Renal cortex interstitium (tissue), 11 donors: ENCODE results near the gene C22orf39. TPM values are rescaled to one million over a fixed set of nuclear protein-coding genes. Genes with fewer than 3 reads are reported as not detected.

ENCODE experiments used
- DNase-seq, 11 donors: peaks; one replicate each; pipeline ENCODE4 v3.0.0-alpha.2; 2013; ENCODE audit warnings: low read depth in 9 of 11, low spot score in 4 of 11; ENCODE audit errors: extremely low read depth in 1 of 11
- polyA plus RNA-seq, 3 donors: library from polyadenylated mRNA; unstranded; fragments of 120-200 nt; gene quantifications; one replicate each; pipeline ENCODE4 v1.2.1, GENCODE V29; 2013; ENCODE audit not compliant: insufficient read length in 3 of 3

C22orf39 gene
- polyA plus RNA-seq, 3 donors = 39.8 to 45.9 (median 41.2) TPM

DNA sequence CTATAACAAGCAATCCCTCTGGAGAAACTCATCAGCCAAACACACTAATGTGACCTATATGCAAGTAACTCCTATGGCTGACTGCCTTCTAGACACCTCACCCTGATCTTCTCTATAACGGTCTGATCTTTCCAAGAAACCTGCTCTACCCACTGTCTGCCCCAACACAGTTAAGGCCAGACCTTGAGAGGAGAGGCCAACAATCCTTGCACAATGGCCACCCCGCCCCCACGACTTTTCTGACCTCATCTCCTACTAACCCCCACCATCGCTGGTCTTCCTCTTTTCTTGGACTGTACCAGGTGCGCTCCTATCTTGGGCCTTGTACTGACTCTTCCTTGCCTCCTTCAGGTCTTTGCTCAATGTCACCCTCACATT, 28.4 kb downstream of the C22orf39 start:
- no peak for DNase-seq

GRCh38 chr22:19412923-19413322, 34.6 kb downstream of the C22orf39 start:
- no peak for DNase-seq

- DNase-seq = no peak
Measured at GRCh38 chr22:19412478-19412877, 35.0 kb downstream of the C22orf39 start.

DNA sequence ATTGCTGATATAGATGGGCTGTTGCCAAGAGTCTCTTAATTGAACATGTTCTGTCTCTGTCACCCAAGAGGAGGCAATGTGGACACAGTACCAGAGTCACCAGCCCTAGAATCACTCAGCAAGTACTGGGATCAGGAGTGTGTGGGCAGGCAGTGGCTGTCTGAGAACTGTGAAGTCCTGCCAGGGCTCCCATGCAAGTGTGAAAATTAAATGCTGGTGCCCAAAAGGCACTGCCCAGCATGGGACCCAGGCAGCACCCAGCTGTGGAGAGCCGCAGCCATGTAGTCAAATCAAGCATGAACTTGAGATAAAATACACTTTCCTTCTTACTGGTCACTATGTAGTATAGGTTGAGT, 35.8 kb downstream of the C22orf39 start:
- no peak for DNase-seq

DNA sequence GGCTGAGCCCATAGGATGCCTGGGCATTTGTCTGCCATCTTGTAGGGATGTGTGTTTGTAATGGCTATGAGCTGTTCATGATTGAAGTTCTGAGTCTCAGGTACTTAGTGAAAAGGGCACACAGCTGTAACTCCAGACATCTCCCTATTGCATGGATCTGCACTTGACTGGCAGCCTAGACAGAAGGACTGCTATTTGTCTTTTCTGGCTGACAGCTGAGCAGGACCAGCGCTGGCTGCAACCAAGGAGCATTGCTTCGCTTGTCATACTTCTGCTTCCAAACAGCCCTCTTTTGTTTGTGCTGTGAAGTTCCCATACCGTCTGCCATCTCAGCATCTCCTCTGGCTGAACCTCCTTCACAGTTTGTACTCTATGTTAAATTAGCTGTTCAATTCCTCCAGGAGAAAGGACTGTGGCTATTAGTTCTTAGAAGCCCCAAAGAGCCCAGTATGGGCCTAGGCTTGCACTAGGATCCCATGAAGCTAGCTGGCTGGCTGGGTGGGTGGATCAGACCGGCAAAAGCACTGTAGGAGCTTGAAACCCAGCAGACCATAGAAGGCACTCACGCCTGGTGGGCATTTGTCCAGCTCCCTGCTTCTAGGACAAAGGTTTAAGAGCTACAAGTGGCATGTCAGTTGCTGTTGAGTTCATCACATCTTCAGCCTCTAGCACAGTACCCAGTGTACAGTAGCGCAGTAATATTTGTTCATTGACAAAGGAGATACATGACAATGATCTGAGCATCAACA, 36.4 kb downstream of the C22orf39 start:
- no peak for DNase-seq

DNA sequence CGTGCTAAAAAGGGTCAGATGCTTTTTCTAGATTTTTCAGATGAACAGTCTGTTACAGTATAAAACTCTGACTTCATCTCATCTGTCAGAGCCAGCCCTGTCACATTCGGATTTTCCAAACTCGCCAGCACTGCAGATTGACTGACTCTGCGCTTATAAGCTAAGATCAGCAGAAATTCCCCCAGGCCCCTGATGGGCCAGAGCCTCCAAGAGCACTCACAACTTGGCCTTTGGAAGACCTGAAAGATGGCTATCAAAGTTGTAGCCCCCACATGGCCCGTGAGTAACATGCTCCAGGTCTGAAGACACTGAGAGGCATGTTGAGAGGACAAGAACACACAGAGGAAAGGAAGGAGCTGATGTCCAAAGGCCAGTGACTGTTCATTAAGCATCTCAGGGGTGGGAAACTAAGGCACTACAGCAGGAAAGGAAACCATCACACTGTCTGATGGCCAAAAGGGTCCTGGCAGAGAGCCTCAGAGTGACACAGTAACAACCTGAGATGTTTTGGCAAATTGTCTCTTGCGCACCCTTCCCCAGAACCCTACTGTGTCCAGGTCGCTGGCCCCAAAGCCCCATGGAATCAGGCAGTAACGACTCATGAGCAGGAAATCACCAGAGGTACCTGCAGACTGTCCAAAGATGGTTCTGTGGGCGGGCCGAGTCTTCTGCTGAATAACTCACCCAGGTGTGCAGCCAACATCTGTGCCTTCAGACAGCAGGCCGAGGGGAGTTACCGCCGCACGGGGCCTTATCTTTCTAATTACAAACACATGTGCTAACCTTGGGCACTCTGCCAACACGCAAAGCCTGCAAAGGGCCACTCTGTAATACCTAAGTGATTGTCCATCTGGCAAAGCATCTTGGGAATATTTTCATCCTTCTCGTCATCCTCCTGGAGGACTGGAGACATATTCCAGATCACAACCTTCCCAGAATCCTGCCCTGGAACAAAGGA, 39.6 kb downstream of the C22orf39 start:
- DNase-seq = no peak

GRCh38 chr22:19406846-19407245, 40.7 kb downstream of the C22orf39 start:
- DNase-seq = no peak

DNA sequence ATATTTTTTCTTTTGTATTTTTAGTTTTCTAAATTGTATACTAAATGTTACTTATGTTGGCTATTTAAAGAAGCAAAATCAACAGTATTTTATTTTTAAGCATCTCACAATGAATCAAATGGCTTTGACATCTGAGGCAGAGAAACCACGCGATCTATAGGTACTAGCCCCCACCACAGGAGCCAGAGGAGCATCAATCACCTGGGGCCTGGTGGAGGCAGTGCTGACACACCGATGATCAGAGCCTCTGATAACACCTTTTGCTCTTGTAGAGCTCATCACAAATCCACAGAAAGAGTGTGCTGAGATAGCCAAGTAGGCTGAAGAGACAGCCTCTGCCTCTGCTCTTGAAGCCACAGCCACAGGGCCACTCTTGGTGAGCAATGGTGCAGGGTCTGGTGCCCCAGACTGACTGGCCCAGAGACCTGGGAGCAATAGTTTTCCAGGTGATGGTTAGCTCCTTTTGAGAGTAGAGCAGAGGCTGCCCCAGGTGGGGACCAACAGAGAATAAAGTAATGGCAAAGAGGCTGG, 41.2 kb downstream of the C22orf39 start:
- no peak for DNase-seq

DNA sequence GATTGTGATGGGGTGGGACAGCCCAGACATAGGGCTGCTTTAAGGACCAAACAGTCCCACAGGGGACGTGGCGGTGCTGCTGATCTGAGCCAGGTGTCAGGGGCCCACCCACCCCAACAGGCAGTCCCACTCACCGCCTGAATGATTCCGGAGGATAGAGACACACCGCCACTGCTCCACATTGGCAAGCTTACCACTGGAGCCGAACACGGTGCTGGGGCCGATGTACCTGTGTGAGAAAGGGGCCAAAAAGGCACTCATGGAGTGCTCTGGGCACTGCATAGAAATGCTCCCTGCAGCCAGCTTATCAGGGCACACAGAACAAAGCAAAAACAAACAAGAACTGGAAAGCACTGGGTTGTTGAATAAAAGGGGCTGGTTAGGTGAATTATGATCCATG, 41.9 kb downstream of the C22orf39 start:
- no peak for DNase-seq

- no peak for DNase-seq
Measured at GRCh38 chr22:19405133-19405532, 42.4 kb downstream of the C22orf39 start.

DNA sequence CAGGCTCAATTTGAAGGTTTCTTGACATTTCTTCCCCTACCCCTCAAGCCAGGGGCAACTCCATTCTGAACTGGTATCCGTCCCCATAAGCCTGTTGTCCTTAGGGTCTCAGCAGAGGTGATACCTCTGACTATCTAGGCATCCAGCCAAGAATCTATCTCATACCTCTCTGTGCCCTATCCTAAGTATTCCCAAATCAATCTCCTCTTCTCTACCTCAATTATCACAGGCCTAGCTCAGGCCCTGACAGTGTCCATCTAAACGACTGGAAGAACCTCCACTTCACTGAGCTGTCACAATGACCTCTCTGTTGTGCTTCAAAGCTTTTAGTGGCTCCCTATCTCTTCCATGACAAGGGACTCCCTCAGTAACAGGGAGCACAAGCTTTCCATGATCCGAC, 42.8 kb downstream of the C22orf39 start:
- no peak for DNase-seq

DNA sequence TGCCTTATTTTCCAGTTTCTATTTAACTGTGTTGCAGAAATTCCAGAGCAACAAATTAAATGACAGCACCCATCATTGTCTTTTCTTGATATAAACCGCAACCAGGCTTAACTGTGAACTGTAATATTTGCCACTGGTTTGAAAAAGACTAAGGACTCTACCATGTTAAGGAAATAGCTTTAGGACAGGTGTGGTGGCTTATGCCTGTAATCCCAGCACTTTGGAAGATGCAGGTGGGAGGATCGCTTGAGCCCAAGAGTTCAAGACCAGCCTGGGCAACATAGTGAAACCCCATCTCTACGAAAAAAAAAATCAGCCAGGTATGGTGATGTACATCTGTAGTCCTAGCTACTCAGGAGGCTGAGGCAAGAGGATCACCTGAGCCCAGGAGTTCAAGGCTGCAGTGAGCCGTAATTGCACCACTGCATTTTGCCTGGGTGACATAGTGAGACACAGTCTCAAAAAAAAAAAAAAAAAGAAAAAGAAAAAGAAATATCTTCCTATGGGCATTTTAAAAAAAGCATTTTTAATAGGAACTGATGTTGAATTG, 44.8 kb downstream of the C22orf39 start:
- no peak for DNase-seq

GRCh38 chr22:19401483-19401882, 46.0 kb downstream of the C22orf39 start:
- DNase-seq = no peak

DNA sequence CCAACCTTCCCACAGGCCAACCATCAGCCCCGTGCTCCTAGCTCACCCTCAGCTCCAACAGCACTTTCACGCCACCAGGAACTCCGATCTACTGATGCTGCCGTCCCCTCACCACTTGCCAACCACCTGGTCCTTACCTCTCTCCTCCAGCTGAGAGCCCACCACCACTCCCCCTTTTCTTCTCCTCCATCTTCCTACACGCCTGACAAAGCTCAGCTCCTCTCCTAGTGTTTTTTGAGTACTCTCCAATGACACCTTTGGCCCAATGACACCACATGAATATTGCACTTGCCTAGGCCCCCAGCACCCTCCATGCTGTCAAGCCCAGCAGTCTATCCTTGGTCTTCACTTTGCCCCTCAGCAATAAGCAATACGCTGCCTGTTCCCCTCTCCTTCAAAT, 46.6 kb downstream of the C22orf39 start:
- no peak for DNase-seq

GRCh38 chr22:19398652-19399051, 48.9 kb downstream of the C22orf39 start:
- DNase-seq = no peak

- DNase-seq = no peak
Measured at GRCh38 chr22:19398206-19398605, 49.3 kb downstream of the C22orf39 start.

DNA sequence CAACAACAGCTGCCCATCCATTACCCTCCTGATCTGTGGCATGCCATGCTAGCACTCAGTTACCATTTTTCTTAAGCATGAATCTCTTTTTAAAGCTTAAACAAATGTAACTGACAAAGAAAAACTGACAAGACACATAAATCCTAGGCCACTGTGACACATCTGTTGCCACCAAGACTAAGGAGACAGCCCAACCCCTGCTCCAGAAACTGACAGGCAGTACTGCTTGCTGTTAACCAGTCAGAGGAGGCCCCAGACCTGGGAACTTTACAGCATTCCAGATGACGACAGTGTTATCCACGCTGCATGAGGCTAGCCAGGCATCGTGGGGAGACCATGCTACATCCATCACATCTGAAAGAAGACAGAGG, 49.8 kb downstream of the C22orf39 start:
- DNase-seq = no peak

DNA sequence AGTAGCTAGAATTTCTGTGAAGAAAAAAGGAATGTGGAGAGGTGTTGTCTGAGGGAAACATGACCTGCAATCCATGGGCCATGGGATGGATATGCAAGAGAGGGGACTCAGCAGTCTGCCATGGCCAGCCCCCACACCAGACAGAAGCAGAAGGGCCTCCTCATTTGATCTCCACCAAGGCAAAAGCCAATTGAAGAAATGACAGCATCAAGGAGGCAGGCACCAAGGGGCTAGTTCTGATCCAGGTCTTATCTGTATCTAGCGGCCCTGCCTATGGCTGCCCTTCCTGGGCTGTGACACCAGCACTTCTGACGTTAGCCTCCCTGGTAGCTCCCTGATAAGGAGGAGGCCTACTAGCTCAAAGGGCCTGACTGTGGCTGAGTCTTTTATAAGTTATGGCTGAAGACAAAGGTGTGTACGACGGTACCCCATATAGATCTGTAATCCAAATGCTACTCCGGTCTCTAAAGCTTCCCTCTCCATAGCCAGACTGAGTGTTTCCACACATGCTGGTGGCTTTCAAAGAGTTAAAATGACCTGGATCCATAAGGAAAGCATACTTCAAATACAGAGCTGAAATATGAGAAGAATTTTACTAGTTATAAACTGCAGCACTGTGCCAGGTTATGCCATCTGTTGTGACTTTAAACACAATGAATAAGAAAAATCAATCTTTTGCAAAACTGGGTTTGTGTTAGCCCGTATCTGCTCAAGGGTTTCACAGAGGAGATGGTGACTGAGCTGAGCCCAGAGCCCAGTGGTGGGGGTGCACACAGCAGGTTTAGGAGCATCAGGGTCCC, 50.4 kb downstream of the C22orf39 start:
- no peak for DNase-seq

DNA sequence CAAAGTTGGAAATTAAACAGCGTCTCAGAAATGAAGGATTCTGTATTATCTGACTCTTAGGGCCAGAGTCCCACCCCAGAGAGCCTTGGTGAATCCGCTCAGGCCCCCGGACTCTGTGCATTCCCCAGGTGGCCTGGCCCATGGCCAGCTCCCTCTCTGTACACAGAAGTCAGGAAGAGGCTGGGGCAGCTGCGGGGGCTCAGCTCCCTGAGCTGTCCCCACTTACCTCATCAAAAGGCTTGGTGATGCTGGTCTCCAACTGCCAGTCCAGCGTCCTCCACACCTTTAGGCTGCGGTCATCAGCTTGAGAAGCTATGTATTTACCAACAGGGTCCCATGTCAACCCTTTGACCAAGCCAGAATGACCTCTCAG, 51.0 kb downstream of the C22orf39 start:
- no peak for DNase-seq
